Prostate gland (tissue), 2 donors: ENCODE results near the gene LCA5. TPM values are rescaled to one million over a fixed set of nuclear protein-coding genes. Genes with fewer than 3 reads are reported as not detected.
"Not testable (repeated sequence)": the region's sequence is repeated elsewhere in the genome, so short reads cannot be mapped to it uniquely, and the experiment has no call there.

ENCODE experiments used
- DNase-seq: peaks from one replicate; pipeline ENCODE4 v3.0.0-alpha.2; 2019; ENCODE audit warnings: low spot score
- H3K27ac ChIP-seq, 2 donors: fragments of 200-600 bp; sonication (generic); 2 replicates each; pipeline ENCODE4 v1.5.1; 2017 to 2019
- H3K27me3 ChIP-seq: fragments of 200-600 bp; sonication (generic); replicated peaks from 2 replicates; pipeline ENCODE4 v1.5.1; 2019; ENCODE audit not compliant: insufficient read depth
- H3K36me3 ChIP-seq, 2 donors: fragments of 200-600 bp; sonication (generic); 1 replicate in 1 of 2; 2 replicates in 1 of 2; pipeline versions ENCODE4 v1.5.1 to v1.8.1; 2017 to 2019
- H3K4me1 ChIP-seq: fragments of 200-600 bp; sonication (generic); replicated peaks from 2 replicates; pipeline ENCODE4 v1.5.1; 2019
- H3K4me3 ChIP-seq, 2 donors: fragments of 200-600 bp; sonication (generic); 2 replicates each; pipeline ENCODE4 v1.5.1; 2017 to 2019
- H3K9me3 ChIP-seq: fragments of 200-600 bp; sonication (generic); 2 replicates; pipeline ENCODE4 v1.5.1; 2017
- CTCF ChIP-seq, 4 experiments: fragments of 200-600 bp in 2 of 4; fragments of 450-650 bp in 2 of 4; sonication (generic) in 2 of 4; IDR thresholded peaks; 1 replicate in 3 of 4; 2 replicates in 1 of 4; pipeline ENCODE4 v1.5.1; 2016 to 2019; ENCODE audit warnings: antibody characterized with exemption in 4 of 4, mild to moderate bottlenecking in 2 of 4, moderate library complexity in 2 of 4
- POLR2A ChIP-seq: fragments of 450-650 bp; IDR thresholded peaks from one replicate; pipeline ENCODE4 v1.6.1; 2016; ENCODE audit warnings: antibody characterized with exemption, mild to moderate bottlenecking
- POLR2AphosphoS5 ChIP-seq: sonication (generic); formaldehyde crosslinking; IDR thresholded peaks from one replicate; pipeline ENCODE4 v1.6.1; 2017; ENCODE audit warnings: antibody characterized with exemption
- WGBS: methylation state at CpG from one replicate; pipeline ENCODE4 v1.1.5; 2018; 5-methylcytosine and 5-hydroxymethylcytosine counted together
- intact Hi-C: fragments of 100-400 bp; cut with DNase I; formaldehyde crosslinking; loops from one replicate; pipeline ENCODE4 v1.14.2; 2022
- total RNA-seq, 2 donors: library from RNA; depleted of rRNA; stranded (reverse); fragments of >200 nt; gene quantifications; one replicate each; pipeline ENCODE4 v1.1.0, GENCODE V29; 2016

The LCA5 gene
- total RNA-seq, 2 donors from 2014 or later = 4.9 to 11.2 TPM

GRCh38 chr6:79446006-79446405 is 91.2 kb downstream of the LCA5 start:
- Histone ChIP-seq H3K27ac (no peak overlapping the region), H3K27me3 (no peaks in the 10 kb centered on the region), H3K36me3 (no peaks in the 10 kb centered on the region), H3K9me3 (no peaks in the 10 kb centered on the region), H3K4me3 (no peak overlapping the region), H3K4me1 (no peaks in the 10 kb centered on the region)
- TF ChIP-seq POLR2A (no peak), CTCF (IDR thresholded peaks at IDR 0.05) (no peak), POLR2AphosphoS5 (no peak)
- 91% methylated on average over 4 of the region's 4 CpGs for WGBS
- DNase-seq = no peak
- intact Hi-C loops = no loop called here

GRCh38 chr6:79443876-79444275 is 93.4 kb downstream of the LCA5 start:
- not testable (repeated sequence) for H3K4me1 ChIP-seq
- 78% methylated on average over 3 of the region's 3 CpGs for WGBS

GRCh38 chr6:79441192-79441591 is 96.0 kb downstream of the LCA5 start:
- intact Hi-C loops = no loop called here
- H3K36me3 ChIP-seq = no peaks in the 10 kb centered on the region
- H3K27ac ChIP-seq = no peak overlapping the region
- no peak for DNase-seq
- TF ChIP-seq CTCF (IDR thresholded peaks at IDR 0.05) = no peak
- no peak for TF ChIP-seq POLR2AphosphoS5
- no peak for TF ChIP-seq POLR2A
- no peak overlapping the region for H3K4me3 ChIP-seq
- H3K9me3 ChIP-seq = no peaks in the 10 kb centered on the region
- no peaks in the 10 kb centered on the region for H3K4me1 ChIP-seq
- H3K27me3 ChIP-seq = no peaks in the 10 kb centered on the region

More at GRCh38 chr6:79443876-79444275, 93.4 kb downstream of the LCA5 start:
- H3K4me3 ChIP-seq, H3K27ac ChIP-seq, H3K36me3 ChIP-seq, DNase-seq, H3K9me3 ChIP-seq, H3K27me3 ChIP-seq, intact Hi-C loops: not testable (repeated sequence)

GRCh38 chr6:79440598-79440997 is 96.6 kb downstream of the LCA5 start:
- H3K9me3 ChIP-seq = no peaks in the 10 kb centered on the region
- no peaks in the 10 kb centered on the region for H3K27me3 ChIP-seq
- H3K36me3 ChIP-seq = no peaks in the 10 kb centered on the region
- H3K27ac ChIP-seq = no peak overlapping the region
- no peaks in the 10 kb centered on the region for H3K4me1 ChIP-seq
- 52% methylated on average over 1 of the region's 1 CpG for WGBS
- intact Hi-C loops = no loop called here
- no peak for DNase-seq
- TF ChIP-seq POLR2A (no peak), CTCF (IDR thresholded peaks at IDR 0.05) (no peak), POLR2AphosphoS5 (no peak)
- no peak overlapping the region for H3K4me3 ChIP-seq

- no peak for DNase-seq
- H3K9me3 ChIP-seq = no peaks in the 10 kb centered on the region
- no peaks in the 10 kb centered on the region for H3K27me3 ChIP-seq
- WGBS = 13% methylated on average over 2 of the region's 2 CpGs
- H3K36me3 ChIP-seq = no peaks in the 10 kb centered on the region
- H3K27ac ChIP-seq = no peak overlapping the region
- TF ChIP-seq POLR2AphosphoS5 (no peak), POLR2A (no peak), CTCF (IDR thresholded peaks at IDR 0.05) (no peak)
- no peaks in the 10 kb centered on the region for H3K4me1 ChIP-seq
- H3K4me3 ChIP-seq = no peak overlapping the region
- intact Hi-C loops = no loop called here
Measured at GRCh38 chr6:79438030-79438429, 99.2 kb downstream of the LCA5 start.
